GM12801 (cell line): Measurements from ENCODE around the gene ATP5MC2.

Experiments
- TF ChIP-seq, protein P1 (sequence below): IDR thresholded peaks from one replicate; pipeline ENCODE4 v1.5.1; 2011; ENCODE audit warnings: control low read depth; ENCODE audit not compliant: insufficient read length; ENCODE audit errors: extremely low read depth

ATP5MC2 gene

DNA sequence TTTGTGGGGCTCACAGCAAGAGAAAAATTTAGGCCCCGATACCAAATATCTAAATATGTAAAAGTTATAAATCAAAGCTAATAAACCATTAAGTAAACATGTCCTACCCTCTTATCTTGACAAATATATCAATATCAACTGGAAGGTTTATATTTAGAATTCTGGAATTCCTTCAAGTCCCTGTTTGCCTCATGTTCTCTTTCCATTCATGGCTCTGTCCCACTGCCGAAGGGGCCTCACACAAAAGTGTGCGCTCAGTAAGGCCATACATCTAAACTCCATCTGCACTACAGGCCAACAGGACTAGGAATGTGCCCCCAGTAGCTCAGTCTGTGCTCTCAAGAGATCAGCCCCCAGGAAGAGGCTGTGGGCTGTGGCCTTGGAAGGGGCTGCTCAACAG lies 10.6 kb upstream of the ATP5MC2 start:
- TF ChIP-seq, protein P1, sequence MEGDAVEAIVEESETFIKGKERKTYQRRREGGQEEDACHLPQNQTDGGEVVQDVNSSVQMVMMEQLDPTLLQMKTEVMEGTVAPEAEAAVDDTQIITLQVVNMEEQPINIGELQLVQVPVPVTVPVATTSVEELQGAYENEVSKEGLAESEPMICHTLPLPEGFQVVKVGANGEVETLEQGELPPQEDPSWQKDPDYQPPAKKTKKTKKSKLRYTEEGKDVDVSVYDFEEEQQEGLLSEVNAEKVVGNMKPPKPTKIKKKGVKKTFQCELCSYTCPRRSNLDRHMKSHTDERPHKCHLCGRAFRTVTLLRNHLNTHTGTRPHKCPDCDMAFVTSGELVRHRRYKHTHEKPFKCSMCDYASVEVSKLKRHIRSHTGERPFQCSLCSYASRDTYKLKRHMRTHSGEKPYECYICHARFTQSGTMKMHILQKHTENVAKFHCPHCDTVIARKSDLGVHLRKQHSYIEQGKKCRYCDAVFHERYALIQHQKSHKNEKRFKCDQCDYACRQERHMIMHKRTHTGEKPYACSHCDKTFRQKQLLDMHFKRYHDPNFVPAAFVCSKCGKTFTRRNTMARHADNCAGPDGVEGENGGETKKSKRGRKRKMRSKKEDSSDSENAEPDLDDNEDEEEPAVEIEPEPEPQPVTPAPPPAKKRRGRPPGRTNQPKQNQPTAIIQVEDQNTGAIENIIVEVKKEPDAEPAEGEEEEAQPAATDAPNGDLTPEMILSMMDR = no peak

- TF ChIP-seq, protein P1 = no peak
Measured at GRCh38 chr12:53684654-53685220, 8.9 kb upstream of the ATP5MC2 start.

GRCh38 chr12:53683983-53684382 lies 8.1 kb upstream of the ATP5MC2 start:
- TF ChIP-seq, protein P1 = no peak

DNA sequence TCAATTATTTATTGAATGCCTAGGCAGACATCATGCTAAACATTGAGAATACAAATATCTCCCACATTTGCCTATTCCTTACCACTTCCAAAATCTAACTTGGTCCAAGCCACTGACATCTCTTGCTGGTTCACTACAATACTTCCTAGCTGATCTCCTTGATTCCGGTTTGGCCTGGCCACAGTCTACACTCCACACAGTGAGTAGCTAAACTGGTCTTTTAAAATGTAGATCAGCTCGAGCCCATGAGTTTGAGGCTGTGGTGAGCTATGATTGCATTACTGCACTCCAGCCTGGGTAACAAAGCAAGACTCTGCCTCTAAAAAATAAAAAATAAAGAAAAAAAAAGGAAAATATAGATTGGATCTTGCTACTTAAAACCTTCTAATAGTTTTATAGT lies 7.6 kb upstream of the ATP5MC2 start:
- TF ChIP-seq, protein P1 = no peak

GRCh38 chr12:53677800-53678148 lies 1.9 kb upstream of the ATP5MC2 start:
- TF ChIP-seq, protein P1 = no peak

- TF ChIP-seq, protein P1 = no peak
Measured at GRCh38 chr12:53677016-53677799, 1.3 kb upstream of the ATP5MC2 start.

DNA sequence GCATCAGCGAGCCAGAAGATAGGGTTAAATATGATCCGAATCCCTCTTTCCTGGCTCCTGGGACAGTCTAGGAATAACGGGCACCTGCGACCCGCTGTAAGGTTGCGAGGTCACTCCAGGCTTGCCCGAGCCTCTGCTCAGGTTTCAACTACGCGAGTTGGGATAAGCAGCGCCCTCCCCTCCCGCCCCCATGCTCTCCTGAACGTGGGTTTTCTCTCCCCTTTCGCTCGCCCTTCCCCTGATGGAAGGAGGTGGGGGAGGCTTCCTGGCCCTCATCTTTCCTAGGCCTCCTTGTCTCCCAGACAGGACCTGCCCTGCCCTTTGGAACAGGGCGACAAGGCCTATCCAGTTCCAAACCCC lies 753 bp upstream of the ATP5MC2 start:
- TF ChIP-seq, protein P1 = no peak
